ENCODE measurements around the gene HTRA3. TPM values are rescaled to one million over a fixed set of nuclear protein-coding genes. Genes with fewer than 3 reads are reported as not detected.

The HTRA3 gene
- total and polyA plus RNA-seq, 2 of the 4 experiments (the other 2 are of a cell fraction), result 1.3 to 9.5 TPM

- Histone ChIP-seq H3K27me3 (ENCODE audit: control insufficient read depth, insufficient read depth, low read length) (peaks cover 5% of the 10 kb centered on the region; the same call in 1 of the 2 replicates), H2BK5ac (ENCODE audit: low read depth, low read length, poor library complexity, severe bottlenecking) (no peak overlapping the region), H3K18ac (ENCODE audit: low read depth, low read length) (no peak overlapping the region), H2AFZ (replicated peaks; ENCODE audit: low read length, poor library complexity) (no peak overlapping the region), H2BK15ac (ENCODE audit: low read depth, low read length) (no peak overlapping the region), H3K4me2 (ENCODE audit: low read depth, low read length) (no peak overlapping the region), H3K9me1 (ENCODE audit: insufficient read depth, low read length) (0 out of 2 replicates have a peak, but pooled peaks cover 3% of the 10 kb centered on the region), H3K9ac (ENCODE audit: low read depth, low read length) (no peak overlapping the region), H4K5ac (ENCODE audit: low read depth, low read length) (no peak overlapping the region), H2BK120ac (ENCODE audit: low read depth, low read length) (no peak overlapping the region), H4K8ac (ENCODE audit: low read depth in 2 of 2, low read length in 2 of 2) (no peak overlapping the region), H3K9me3 (ENCODE audit: control insufficient read depth, insufficient read depth, low read length) (no peaks in the 10 kb centered on the region), H2AK5ac (ENCODE audit: low read depth, low read length) (no peak overlapping the region), H3K14ac (replicated peaks; ENCODE audit: low read depth, low read length) (no peak overlapping the region), H3K4me3 (ENCODE audit: insufficient read depth, low read depth, low read length) (no peak overlapping the region), H3K4me1 (ENCODE audit: control insufficient read depth, insufficient read depth, low read length) (peaks cover 7% of the 10 kb centered on the region), H3K79me1 (ENCODE audit: low read depth in 1 of 2, low read length in 2 of 2) (no peaks in the 10 kb centered on the region), H3K23ac (ENCODE audit: low read depth, low read length) (no peak overlapping the region), H3K56ac (ENCODE audit: extremely low read depth, insufficient read depth, low read length) (no peak overlapping the region), H2AK9ac (replicated peaks; ENCODE audit: low read depth, low read length, poor library complexity) (no peak overlapping the region), H3K4ac (ENCODE audit: low read depth, low read length) (no peak overlapping the region), H3K36me3 (ENCODE audit: control insufficient read depth, insufficient read depth, low read length) (no peaks in the 10 kb centered on the region), H4K91ac (ENCODE audit: insufficient read depth, low read depth, low read length) (no peak overlapping the region), H3K27ac (ENCODE audit: insufficient read depth, low read length) (no peak overlapping the region), H2BK20ac (ENCODE audit: low read depth, low read length) (no peak overlapping the region), H4K20me1 (ENCODE audit: insufficient read depth, low read length) (no peaks in the 10 kb centered on the region)
- in situ Hi-C loops (cut with MboI; ENCODE audit: low sequenced_read_pairs) (loop anchor here (25.0 kb wide), 1 partner anchor 387 kb away; no protein-coding TSS in a partner anchor), intact Hi-C loops (cut with micrococcal nuclease) (no loop called here), dilution Hi-C loops (cut with HindIII; ENCODE audit: low sequenced_read_pairs, unreplicated experiment) (no loop called here)
- no TSS peak for BruUV-seq (replicated peaks)
- ATAC-seq (ENCODE audit: low read depth), result no peak
- ChIA-PET CTCF (no interaction called here), POLR2A (ENCODE audit: unreplicated experiment) (no interaction called here)
- TF ChIP-seq FOS (IDR thresholded peaks at IDR 0.05; ENCODE audit: low read depth, low read length), result no peak
- no peak for TF ChIP-seq MAFK (IDR thresholded peaks at IDR 0.05; ENCODE audit: low read depth, low read length)
- no peak for TF ChIP-seq MXI1 (IDR thresholded peaks at IDR 0.05; ENCODE audit: borderline replicate concordance, low read depth, low read length)
- no peak for TF ChIP-seq MAZ (IDR thresholded peaks at IDR 0.05; ENCODE audit: borderline replicate concordance, low read depth, low read length)
- TF ChIP-seq POLR2A (IDR thresholded peaks at IDR 0.05; ENCODE audit: low read depth, low read length), result no peak
- no peak for TF ChIP-seq RAD21 (IDR thresholded peaks at IDR 0.05; ENCODE audit: low read length)
- no peak for TF ChIP-seq BHLHE40 (IDR thresholded peaks at IDR 0.05; ENCODE audit: low read depth, low read length)
- TF ChIP-seq SMC3 (IDR thresholded peaks at IDR 0.05; ENCODE audit: low read depth, low read length), result no peak
- TF ChIP-seq NFE2L2 (IDR thresholded peaks at IDR 0.05; ENCODE audit: low read depth, low read length), result no peak
- no peak for TF ChIP-seq CHD1 (IDR thresholded peaks at IDR 0.05; ENCODE audit: low read depth, low read length)
- no peak for TF ChIP-seq RFX5 (IDR thresholded peaks at IDR 0.05; ENCODE audit: low read depth, low read length)
- TF ChIP-seq ELK1 (IDR thresholded peaks at IDR 0.05; ENCODE audit: borderline replicate concordance, low read depth, low read length), result no peak
- TF ChIP-seq RCOR1 (IDR thresholded peaks at IDR 0.05; ENCODE audit: insufficient replicate concordance, low read length), result no peak
- no peak for TF ChIP-seq CTCF (conservative IDR thresholded peaks at IDR 0.05; ENCODE audit: low read depth, low read length)
- DNase-seq, result no peak
- WGBS, 2 experiments (ENCODE audit: extremely low coverage in 2 of 2, insufficient read length in 1 of 2), result 94% methylated on average over 6 of the region's 12 CpGs; no CpG with 5 or more reads in 1 of the 2 experiments
Observed at GRCh38 chr4:8224975-8225625, 44.5 kb upstream of the HTRA3 start.

Measured in IMR-90 (cell line).